Inferior parietal cortex (tissue), 1 donor: Measurements from ENCODE around the gene MYO5B.
"Not testable (repeated sequence)": the region's sequence is repeated elsewhere in the genome, so short reads cannot be mapped to it uniquely, and the experiment has no call there.

Source experiments
- DNase-seq: peaks from one replicate; pipeline ENCODE4 v3.0.0-alpha.2; 2016; ENCODE audit errors: extremely low spot score

Gene MYO5B

GRCh38 chr18:49799806-49800205 is 395.1 kb downstream of the MYO5B start:
- not testable (repeated sequence) for DNase-seq

- DNase-seq, result no peak
These were observed 396.9 kb downstream of the MYO5B start for GRCh38 chr18:49798001-49798400.

GRCh38 chr18:49795612-49796552 is 399.1 kb downstream of the MYO5B start:
- DNase-seq, result no peak

GRCh38 chr18:49794743-49795142 is 400.2 kb downstream of the MYO5B start:
- no peak for DNase-seq

GRCh38 chr18:49789560-49790134 is 405.3 kb downstream of the MYO5B start:
- not testable (repeated sequence) for DNase-seq

- DNase-seq, result no peak
These were observed 406.5 kb downstream of the MYO5B start for GRCh38 chr18:49788327-49788898.

- no peak for DNase-seq
These were observed 408.8 kb downstream of the MYO5B start for GRCh38 chr18:49786019-49786720.

- no peak for DNase-seq
These were observed 410.3 kb downstream of the MYO5B start for GRCh38 chr18:49784427-49785185.

GRCh38 chr18:49783631-49784030 is 411.3 kb downstream of the MYO5B start:
- not testable (repeated sequence) for DNase-seq

GRCh38 chr18:49778826-49779465 is 416.0 kb downstream of the MYO5B start:
- no peak for DNase-seq
